GM12875 (cell line): ENCODE measurements around the gene TNFSF9.
"Not testable (repeated sequence)": the region's sequence is repeated elsewhere in the genome, so short reads cannot be mapped to it uniquely, and the experiment has no call there.

Source experiments
- H3K4me3 ChIP-seq: one replicate; pipeline ENCODE4 v1.5.1; 2011; ENCODE audit warnings: low read depth, low read length, control low read depth
- TF ChIP-seq, protein P1 (sequence below): IDR thresholded peaks from 2 replicates; pipeline ENCODE4 v1.5.1; 2011; ENCODE audit warnings: low read depth, mild to moderate bottlenecking, control low read depth, inconsistent platforms, low read length, moderate library complexity, borderline replicate concordance; ENCODE audit not compliant: insufficient read depth

TNFSF9 gene

GRCh38 chr19:6551607-6552450 is 21.0 kb downstream of the TNFSF9 start:
- H3K4me3 ChIP-seq = no peak overlapping the region
- TF ChIP-seq, protein P1, sequence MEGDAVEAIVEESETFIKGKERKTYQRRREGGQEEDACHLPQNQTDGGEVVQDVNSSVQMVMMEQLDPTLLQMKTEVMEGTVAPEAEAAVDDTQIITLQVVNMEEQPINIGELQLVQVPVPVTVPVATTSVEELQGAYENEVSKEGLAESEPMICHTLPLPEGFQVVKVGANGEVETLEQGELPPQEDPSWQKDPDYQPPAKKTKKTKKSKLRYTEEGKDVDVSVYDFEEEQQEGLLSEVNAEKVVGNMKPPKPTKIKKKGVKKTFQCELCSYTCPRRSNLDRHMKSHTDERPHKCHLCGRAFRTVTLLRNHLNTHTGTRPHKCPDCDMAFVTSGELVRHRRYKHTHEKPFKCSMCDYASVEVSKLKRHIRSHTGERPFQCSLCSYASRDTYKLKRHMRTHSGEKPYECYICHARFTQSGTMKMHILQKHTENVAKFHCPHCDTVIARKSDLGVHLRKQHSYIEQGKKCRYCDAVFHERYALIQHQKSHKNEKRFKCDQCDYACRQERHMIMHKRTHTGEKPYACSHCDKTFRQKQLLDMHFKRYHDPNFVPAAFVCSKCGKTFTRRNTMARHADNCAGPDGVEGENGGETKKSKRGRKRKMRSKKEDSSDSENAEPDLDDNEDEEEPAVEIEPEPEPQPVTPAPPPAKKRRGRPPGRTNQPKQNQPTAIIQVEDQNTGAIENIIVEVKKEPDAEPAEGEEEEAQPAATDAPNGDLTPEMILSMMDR = peak; percentile 69

DNA sequence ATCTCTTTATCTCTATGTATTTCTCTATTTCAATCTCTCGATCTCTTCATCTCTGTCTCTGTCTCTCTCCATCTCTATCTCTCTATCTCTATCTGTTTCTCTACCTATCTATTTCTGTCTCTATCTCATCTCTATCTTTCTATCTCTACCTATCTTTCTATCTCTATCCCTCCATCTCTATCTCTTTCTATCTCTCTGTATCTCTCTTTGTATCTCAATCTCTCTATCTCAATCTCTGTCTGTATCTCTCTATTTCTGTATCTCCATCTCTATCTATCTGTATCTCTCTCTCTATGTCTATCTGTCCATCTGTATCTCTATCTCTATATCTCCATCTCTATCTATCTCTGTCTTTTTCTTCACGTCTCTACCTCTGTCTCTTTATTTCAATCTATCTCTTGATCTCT is 25.2 kb downstream of the TNFSF9 start:
- TF ChIP-seq, protein P1 = no peak

GRCh38 chr19:6556480-6557195 is 25.8 kb downstream of the TNFSF9 start:
- TF ChIP-seq, protein P1 = no peak
- no peak overlapping the region for H3K4me3 ChIP-seq

More for the DNA sequence above, 25.2 kb downstream of the TNFSF9 start:
- no peak overlapping the region for H3K4me3 ChIP-seq

DNA sequence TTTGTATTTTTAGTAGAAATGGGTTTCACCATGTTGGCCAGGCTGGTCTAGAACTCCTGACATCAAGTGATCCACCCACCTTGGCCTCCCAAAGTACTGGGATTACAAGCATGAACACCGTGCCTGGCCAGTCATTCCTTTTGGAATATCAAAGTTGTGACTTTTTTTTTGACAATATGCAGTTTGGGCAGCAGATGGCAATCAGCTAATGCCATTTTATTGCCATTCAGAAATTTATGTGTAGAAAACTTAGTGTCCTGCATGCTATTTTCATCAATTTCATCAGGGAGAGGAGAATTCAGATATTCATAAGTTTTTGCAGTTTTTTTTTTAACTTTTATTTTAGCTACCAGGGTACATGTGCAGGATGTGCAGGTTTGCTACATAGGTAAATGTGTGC is 31.6 kb downstream of the TNFSF9 start:
- H3K4me3 ChIP-seq = not testable (repeated sequence)

DNA sequence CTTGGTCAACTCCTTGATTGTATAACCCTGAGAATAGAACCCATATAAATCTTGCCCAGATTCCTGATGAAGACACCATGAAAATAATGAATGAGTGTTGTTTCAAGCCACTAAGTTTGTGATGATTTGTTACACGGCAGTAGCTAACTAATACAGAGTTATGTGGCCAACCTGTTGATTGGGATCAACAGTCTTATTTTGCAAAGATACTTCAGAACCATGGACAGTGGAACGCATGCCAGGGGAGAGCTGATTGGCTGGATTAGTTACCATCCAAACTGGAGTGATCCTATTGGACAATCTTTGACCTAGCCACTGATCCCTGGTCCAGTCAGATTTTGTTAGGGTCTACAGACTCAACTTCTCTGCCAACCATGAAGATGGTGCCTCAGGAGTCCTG is 33.6 kb downstream of the TNFSF9 start:
- no peak overlapping the region for H3K4me3 ChIP-seq
- TF ChIP-seq, protein P1 = no peak

DNA sequence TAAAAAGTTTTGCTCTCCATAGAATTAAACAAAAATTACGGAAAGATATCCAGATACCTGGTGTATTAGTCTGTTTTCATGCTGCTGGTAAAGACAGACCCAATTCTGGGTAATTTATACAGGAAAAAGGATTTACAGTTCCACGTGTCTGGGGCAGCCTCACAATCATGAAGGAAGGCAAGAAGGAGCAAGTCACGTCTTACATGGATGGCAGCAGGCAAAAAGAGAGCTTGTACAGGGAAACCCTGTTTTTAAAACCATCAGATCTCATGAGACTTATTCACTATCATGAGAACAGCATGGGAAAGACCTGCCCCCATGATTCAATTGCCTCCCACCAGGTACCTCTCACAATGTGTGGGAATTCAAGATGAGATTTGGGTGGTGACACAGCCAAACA is 35.9 kb downstream of the TNFSF9 start:
- not testable (repeated sequence) for H3K4me3 ChIP-seq

DNA sequence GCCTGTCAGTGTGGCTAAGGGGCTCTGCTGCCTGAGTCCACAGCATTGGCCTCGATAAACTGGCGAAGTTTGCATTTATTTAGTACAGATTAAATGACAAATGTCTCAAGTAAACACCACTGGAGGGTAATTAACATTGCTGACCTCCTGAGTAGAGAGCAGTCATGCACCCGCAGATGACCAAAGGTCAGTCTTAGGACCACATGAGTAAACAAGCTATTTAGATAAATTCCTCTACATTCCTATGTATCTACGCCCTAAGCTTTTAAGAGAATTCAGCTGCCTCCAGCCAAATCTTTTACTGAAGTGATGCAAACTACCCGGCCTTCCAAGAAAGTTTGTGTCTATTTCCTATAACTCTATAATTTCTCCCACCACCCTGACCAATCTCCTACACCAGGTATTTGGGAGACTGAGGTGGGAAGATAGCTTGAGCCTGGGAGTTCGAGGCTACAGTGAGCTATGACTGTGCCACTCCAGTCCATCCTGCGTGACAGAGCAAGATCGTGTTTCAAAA is 37.2 kb downstream of the TNFSF9 start:
- no peak overlapping the region for H3K4me3 ChIP-seq
- TF ChIP-seq, protein P1 = no peak

- TF ChIP-seq, protein P1 = no peak
- H3K4me3 ChIP-seq = no peak overlapping the region
Measured at GRCh38 chr19:6568816-6569215, 38.0 kb downstream of the TNFSF9 start.
